ENCODE data around the gene ADTRP.

ADTRP gene, protein sequence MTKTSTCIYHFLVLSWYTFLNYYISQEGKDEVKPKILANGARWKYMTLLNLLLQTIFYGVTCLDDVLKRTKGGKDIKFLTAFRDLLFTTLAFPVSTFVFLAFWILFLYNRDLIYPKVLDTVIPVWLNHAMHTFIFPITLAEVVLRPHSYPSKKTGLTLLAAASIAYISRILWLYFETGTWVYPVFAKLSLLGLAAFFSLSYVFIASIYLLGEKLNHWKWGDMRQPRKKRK

DNA sequence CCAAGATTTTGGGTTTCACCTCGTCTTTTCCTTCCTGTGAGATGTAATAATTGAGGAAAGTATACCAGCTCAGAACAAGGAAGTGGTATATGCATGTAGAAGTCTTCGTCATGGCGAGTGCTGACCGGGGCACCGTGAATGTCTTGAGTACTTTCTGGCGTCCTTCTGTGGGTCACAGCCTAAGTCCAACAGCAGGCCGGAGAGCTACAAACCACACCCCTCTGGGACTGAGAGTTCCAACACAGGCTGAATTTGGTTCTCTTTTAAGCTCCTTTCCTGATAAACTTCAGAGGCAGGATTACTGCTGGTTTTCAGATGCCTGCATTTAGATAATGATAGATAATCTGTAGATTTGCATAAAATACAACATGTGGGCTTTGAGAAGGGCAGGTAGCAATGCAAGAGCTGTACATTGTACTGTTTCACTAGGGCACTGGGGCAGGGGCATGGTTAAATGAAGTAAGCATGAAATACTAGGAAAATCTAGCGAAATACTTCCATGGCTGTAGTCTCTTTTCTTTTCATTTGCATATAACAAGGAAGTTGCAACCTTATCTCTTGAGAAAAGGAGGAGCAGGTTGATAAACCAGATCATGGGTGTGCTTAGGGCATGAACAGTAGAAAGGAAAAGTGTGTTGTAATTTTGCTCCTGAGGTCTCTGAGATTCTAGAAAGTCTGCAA, at the start of gene ADTRP:
ADTRP (minus strand) TSS at position 156 of the 681 bp plus-strand sequence; CDS start at position 112, 44 bp downstream.
- no peak for DNase-seq

DNA sequence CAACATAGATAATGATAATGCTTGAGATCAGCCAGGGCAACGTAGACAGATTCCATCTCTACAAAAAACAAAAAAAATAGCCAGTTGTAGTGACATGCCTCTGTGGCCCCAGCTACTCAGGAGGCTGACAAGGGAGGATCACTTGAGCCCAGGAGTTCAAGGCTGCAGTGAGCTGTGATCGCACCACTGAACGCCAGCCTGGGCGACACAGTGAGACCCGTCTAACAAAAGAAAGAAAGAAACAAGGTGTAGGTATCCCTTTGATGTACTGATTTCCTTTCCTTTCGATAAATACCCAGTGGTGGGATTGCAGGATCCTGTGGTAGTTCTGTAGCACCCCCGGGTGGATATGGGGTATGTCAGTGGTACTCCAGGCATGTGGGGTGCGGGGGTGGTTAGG, 48.2 kb upstream of the ADTRP start:
- no peak for DNase-seq

DNA sequence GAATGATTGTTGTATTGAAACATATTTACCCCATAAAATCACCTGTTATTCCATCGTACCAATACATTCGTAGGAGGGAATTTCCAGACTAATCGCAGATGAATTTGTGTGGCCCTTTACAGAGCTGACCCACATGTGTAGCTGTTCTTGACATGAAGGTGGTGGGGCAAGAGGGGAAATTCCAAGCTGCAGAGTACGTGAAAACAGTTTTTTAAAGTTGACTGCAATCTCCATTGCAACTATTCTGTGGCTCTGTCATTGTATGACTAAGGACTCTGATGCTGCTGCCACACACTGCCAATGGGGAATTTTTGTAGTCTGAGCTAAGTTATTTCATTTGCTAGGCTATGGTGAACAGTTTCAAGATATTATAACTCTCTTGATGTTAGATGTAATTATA, 46.4 kb upstream of the ADTRP start:
- DNase-seq = no peak

DNA sequence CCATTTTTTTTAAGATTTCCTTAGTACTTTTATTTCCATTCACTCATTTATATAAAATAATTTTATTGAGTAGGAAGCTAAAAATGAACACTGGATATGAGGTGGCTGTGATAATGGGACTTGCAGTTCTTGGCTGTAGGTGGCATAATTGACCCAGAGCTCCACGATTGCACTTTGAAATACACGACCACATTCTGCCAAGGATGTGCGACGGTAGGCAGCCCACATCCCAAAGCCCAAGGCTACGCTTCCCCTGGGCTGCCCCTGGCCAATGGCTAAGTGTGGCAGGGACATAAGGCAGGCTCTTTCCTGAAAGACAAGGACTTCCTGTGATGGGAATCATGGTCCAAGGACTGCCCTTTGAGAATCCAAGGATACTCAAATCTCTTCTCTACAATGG, 43.7 kb upstream of the ADTRP start:
- no peak for DNase-seq

DNA sequence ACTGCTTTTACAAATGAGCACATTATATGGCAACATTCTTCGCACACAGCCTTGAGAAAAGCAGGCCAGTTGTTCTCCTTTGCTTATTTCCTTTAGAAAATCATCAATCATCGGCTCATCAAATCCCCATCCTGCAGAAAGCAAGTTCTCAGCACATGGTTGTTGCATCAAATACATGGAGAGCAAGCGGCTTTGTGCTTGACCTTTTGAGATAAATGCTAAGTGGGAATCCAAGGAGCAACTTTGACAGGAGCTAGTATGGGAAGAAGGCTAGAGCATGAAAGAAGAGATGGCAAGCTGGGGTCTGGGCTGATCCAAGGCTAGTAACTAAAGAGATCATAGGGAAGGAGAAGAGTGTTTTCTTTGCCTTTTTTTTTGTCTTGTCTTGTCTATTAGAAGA, 43.2 kb upstream of the ADTRP start:
- DNase-seq = no peak

DNA sequence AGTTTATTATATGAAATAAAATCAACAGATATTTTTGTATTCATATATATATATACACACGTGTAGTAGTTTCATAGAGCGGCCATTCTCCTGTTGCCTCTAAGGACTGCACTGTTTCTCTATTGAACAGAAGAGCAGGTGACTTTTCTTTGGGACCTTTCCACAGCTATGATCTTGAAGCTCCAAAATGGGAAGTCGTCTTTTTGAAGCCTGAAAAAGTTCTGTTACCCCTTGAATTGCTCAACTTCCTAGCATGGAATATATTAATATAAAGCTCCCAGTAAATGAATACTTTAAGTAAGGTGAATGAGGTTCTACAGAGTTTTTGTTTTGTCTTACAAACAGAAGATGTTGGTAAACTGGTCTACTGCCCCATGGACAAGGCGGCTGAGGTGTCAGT, 42.2 kb upstream of the ADTRP start:
- no peak for DNase-seq

DNA sequence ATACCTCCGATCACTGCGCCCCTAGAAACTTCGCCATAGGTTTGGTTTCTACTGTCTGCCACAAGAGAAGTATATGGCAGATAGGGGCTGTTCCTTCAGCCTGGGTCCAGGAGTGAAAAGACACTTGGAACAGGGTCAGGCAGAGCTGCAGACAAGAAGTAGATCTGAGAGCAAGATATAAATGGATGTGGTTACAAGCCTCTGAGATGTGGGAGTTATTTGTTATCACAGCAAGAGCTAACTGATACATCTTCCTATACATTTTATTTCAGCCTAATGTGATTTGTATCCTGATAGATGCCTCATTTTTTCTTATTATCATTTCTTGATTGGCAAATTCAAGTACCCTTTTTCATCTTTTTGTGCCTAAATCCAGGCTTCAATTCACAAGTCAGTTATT, 40.9 kb upstream of the ADTRP start:
- DNase-seq = no peak

DNA sequence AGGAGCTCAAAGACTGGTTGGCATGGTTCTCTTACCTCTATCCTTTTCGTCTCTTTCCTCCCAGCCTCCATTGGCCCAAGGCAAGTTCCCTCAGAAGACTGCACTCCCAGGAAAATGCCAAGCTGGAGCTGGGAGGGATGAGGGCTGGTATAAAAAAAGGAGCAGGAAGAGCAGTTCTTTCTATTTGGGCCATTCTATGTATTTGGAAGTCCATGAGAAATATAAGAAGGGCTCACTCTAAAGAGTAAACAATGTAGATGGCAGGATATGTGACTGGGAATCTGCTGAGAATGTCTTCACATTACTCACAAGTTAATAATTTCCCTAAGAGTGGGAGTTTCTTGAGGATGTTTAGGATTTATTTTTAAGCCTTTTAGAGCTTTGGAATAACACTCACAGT, 36.6 kb upstream of the ADTRP start:
- no peak for DNase-seq

DNA sequence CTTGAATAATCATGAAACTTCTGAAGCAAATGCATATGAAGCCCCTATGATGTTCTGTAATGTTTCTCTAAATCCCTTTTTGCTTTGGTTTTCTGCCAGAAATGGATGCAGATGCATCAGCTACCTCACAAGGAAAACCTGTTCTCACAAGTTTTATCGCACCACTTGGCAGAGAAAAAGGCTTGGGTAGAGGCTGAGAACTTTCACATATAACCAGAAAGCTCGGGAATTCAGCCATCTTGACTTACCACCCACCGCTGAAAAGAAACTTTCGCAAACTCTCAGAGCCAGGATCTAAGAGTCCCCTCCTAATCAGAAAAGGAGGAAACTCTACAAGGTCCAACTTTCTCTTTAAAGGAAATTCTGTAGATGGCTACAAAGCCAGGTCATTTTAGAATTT, 36.2 kb upstream of the ADTRP start:
- DNase-seq = no peak

DNA sequence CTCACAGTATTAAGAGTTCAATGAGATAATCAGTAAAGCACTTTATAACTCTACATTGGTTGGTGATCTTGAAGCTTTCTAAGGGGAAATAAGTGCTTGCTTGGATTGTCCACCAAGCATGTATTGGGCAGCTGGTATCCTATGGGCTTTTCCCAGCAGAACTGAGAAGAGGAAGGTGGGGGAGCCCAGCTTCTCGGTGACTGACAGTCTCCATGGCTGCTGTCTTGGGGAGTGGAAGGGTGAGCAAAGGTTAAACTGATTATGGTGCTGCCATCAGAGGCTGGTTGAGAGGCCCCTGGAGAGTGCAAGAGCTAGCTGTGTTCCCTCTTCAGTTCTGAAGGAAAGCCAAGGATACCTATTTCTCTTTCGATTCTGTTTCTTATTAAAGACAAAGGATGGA, 35.5 kb upstream of the ADTRP start:
- DNase-seq = no peak

DNA sequence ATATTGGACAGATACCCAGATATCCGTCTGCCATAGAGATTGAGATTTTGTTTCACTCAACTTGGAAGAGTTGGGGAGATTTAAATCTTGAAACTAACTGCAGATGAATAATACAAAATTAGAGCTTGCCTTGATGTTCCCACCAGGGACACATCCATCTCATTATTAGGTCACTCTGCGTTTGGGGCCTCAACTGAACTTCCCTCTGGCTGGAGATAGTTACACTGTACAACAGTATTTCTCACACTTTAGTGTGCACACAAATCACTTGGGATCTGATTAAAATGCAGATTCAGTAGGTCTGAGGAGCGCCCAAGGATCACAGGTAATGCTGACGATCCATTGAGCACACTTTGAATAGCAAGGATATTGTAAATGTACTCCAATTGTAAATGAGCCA, 35.0 kb upstream of the ADTRP start:
- no peak for DNase-seq

DNA sequence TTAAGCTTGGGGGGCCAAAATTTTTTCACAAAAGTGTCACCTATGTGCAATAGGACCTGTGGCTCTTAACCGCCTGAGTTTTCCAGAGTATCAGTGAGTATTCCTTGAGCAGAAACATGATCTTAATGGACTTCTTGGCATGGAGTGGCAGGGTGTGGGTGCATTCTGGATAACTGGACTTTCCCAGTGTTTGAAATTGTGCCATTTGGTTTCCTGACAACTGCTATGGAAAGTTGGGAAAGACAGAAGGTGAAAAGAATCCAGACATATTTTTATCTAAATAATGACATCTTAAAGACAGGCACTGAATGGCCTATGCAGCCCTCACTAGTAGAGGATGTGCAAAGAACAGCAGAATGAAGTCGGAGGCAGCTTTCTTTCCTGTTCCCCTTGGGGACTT, 34.3 kb upstream of the ADTRP start:
- DNase-seq = no peak

DNA sequence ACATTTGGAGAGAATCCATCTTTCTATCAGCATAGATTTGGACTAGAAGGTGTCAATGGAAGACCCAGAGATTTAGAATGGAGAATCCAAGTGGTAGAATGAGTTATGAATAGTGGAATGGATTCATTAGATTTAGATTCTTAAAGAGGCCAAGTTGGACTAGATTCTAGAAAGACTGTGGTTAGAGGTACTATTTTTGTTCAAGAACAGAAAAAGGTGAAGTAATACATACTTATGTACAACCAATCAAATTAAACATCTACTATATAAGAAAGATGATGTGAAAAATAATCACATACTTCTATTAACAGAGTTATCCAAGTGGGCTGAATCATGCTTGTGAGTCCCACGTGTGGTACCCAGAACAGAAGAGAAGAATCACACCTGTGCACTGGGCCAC, 33.8 kb upstream of the ADTRP start:
- DNase-seq = no peak

DNA sequence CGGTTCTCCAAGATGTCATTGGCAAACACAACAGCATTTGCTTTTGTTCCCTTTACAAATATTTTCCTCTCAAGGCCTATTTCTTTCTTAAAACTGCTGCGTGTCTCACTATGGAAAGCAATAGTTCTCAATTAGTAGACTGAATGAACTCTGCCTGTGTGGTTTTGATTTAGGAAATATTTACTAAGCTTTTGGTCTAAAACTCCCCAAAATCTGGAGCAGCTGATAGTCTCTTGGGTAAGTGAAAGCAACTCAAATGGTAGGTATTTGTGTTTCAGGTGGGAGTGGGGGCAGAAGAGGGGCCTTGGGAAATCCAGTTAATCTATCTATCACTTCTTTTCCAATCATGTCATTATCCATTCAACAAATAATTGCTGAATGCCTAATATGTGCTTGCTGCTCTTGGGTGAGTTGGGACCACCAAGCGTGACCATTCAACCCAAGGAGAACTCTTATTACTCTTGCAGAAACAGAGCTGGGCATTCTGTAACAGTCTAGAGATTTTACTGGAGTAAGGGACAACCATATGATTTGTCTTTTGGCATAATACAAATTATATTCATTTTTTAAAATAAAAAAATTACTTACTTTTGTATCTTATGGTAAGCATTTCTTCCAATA, 33.2 kb upstream of the ADTRP start:
- DNase-seq = no peak

DNA sequence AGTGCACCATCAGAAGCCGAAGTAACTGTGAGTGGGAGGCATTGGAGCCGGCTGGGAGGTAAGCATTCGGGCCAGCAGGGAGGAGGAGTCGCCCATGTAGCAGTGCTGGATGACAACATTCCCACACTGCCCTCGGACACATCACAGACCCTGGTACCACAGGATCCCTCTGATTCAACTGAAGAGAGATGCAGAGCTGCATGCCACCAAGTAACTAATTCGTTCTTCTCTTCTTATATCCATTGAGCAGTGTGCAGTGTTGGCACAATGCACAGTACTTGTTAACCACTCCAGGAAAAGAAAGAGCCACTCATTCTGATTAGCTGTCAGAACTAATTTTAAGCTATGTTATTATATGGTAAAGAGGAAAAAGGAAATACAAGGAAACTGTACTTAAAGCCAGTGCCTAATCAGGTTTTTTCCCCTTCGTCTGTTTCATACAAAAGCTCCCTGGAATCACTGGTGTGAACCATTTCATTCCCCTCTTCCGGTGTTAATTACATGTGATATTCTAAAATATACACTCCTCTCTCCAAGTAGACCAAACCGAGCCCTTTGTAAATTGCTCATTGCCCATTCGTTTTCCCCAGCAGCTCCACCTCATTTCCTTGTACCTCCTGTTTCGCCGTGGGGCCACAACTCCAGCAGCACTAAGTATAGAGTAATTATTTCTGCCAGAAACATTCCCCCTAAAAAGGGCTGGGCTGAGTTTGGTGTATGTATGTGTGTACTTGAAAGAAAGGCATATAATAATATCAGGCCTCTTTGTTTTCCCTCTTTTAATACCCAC, 32.4 kb upstream of the ADTRP start:
- DNase-seq = peak; percentile 70

DNA sequence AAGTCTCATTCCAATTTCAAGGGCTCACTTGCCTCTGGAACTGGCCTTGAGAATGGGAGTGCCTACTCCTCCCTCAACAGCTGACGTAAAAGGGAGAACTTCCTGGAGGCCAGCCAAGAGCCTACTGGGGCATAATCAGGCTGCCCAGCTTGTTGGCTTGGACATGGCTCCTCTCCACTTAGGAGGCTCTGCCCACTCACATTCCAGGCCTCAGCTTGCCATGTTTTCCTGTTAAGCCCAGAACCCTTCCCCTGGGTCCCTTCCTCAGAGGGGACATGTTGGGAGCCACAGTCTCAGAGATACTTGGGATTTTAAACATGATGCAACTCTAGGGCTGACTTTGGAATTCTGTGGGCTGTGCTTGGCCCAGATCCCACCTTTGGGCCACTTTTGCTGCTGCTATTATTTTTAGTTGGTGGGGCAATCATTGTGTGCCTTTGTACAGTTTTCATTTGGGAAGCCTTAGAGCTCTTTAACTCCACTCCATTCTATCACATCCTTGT, 31.5 kb upstream of the ADTRP start:
- no peak for DNase-seq

DNA sequence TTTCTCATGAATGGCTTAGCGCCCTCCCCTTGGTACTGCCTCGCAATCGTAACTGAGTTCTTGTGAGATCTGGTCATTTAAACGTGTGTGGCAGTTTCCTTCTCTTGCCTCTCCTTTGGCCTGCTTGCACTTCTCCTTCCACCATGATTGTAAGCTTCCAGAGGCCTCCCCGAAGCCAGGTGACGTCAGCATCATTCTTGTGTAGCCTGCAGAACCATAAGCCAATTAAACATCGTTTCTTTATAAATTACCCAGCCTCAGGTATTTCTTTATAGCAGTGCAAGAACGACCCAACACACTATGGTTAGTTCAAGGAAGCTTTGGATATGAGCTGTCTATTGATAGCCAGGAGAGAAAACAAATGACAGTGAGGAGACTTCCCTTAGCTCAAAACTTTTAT, 29.5 kb upstream of the ADTRP start:
- no peak for DNase-seq

DNA sequence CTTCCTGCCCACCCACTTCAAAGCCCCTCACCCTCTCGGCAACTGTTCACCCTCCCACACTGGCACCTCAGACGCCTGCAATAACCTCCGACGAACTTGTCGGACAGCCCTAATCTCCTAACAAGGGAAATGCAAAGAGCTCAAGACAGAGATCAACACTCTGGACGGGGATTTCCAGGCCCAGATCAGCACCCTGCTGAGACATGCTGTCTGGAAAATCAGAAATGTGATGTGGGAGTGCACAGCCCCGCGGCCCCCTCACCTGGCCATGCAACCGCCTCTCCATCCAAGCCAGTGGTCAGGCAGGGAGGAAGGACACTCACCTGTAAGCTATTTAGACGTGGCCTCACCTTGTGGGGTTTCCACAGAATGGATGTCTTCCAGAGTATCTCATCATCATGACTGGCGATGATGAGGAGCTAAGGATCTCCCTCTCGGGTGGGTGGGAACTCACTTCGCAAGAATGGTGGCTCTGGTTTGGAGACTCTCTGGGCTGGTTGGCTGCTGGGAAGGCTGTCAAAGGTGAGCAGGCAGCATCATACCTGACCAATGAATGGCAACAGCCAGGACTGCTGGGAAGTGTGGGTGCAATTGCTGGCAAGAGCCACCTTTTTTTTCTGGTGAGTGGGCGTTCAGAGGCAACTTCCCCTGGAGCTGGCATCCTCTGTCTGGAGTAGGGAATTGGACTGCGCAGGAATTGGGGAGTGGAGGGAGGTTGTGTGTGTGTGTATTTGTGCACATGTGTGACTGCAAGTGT, 28.1 kb upstream of the ADTRP start:
- no peak for DNase-seq

DNA sequence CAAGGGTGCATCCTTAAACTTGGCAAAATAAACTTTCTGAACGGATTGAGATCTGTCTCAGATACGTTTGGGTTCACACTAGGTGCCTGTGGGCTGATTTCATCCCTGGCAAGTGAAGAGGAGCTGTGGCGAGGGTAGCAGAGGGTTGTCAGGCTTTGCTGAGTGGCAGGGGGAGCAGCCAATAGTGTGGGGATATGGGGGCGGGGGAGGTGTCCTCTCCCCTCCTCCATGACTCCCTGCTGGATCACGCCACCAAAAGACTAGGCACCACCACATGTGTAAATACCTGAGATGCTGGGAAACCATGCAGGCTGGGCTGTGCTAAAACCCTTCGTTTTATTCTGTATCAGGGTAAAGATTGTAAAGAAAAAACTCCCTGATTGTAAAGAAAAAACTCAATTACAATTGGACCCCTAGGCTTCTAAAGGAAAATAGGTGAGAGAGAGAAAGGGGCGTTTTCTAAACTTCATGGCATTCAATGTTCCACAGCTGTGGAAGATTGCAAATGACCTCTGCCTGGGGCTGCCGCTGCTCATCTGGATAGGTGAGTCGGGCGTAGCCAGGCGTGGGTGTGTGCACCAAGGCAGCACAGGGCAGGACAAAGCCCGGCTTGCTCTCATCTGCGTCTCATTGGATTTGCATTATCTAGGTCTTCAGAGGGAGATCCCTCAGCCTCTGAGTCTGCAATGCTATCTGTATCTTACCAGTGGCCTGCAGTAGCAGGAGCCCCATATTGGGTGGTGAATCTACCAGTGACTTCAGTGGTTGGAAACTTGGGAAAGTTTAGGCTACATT, 26.9 kb upstream of the ADTRP start:
- no peak for DNase-seq

DNA sequence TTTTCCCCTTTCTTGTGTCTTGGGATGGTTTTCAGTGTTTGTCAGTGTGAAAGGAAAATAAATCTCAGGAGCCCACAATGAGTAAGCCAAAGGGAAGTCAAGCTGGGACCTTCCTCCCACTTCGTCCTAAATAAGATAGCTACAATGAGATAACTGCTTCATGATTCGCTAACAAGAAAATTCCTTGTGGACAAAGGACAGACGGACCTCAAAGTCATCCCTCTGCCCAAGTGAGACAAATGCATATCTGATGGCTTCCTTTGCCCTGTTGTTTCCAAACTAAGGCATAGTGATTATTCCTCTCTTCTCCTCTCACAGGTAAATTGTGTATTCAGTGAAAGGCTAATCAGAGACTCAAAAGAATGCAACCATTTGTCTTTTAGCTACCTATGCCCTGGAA, 26.1 kb upstream of the ADTRP start:
- DNase-seq = no peak

DNA sequence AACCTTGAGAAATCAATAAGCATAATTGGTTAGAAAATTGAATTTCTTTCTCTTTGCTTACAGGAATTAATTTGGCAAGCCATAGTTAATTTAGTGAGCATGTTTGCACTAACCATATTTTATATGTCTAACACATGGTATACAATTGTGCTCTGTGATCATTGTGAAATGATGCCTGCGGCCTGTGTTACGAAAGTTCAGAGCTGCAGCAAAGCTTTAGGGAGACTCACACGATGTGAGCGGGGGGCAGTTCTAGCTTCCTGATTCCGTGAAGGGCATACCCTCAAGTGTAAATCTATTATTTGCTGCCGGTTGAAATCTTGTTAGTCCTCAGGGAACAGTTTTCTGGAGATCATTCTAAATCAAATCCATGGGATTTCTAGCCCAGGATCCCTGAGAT, 25.5 kb upstream of the ADTRP start:
- DNase-seq = no peak

DNA sequence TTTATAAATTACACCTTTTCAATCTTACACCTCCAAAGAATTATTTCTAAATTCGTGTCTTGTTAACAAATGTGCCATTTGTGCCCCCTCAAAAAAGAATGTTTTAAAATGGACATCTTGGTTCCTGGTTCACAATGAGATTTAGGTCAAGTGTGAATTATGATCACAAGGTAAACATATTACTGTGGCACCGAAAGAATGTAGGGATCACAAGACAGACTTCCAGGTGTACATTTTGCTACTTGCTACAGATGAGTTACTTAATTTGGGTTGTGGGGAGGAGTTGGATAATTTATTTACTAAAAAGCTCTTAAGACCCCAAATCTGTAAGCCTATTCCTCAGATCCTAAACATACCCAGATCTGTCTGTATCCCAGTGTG, 25.0 kb upstream of the ADTRP start:
- DNase-seq = no peak

Measured in retina (tissue), 1 donor.